Esophagus squamous epithelium (tissue), 4 donors: ENCODE data around the gene MAD2L1BP.

ENCODE experiments used
- CTCF ChIP-seq, 6 experiments: fragments of 450-650 bp in 4 of 6; fragments of 200-600 bp in 2 of 6; sonication (generic) in 2 of 6; IDR thresholded peaks; one replicate each; pipeline ENCODE4 v1.5.1; 2016 to 2019; ENCODE audit warnings: antibody characterized with exemption in 6 of 6, mild to moderate bottlenecking in 4 of 6, moderate library complexity in 4 of 6
- POLR2A ChIP-seq, 4 donors: fragments of 450-650 bp; IDR thresholded peaks; one replicate each; pipeline ENCODE4 v1.6.1; 2017; ENCODE audit warnings: antibody characterized with exemption in 4 of 4, mild to moderate bottlenecking in 4 of 4, moderate library complexity in 3 of 4

GRCh38 chr6:43687437-43688347 is 52.1 kb downstream of the MAD2L1BP start, which contains the start of gene MRPS18A:
- TF ChIP-seq CTCF (IDR thresholded peaks at IDR 0.05) (peak in 1 of 6 experiments; percentile 19), POLR2A (IDR thresholded peaks at IDR 0.05) (peak in 2 of 4 donors; percentile 28 to 52)
